Germinal center (tissue), 1 donor: ENCODE data around the gene C16orf86.
"Not testable (repeated sequence)": the region's sequence is repeated elsewhere in the genome, so short reads cannot be mapped to it uniquely, and the experiment has no call there.

Source experiments
- DNase-seq: peaks from one replicate; pipeline ENCODE4 v3.0.0; 2012; ENCODE audit warnings: mixed read lengths, low spot score

C16orf86 gene

DNA sequence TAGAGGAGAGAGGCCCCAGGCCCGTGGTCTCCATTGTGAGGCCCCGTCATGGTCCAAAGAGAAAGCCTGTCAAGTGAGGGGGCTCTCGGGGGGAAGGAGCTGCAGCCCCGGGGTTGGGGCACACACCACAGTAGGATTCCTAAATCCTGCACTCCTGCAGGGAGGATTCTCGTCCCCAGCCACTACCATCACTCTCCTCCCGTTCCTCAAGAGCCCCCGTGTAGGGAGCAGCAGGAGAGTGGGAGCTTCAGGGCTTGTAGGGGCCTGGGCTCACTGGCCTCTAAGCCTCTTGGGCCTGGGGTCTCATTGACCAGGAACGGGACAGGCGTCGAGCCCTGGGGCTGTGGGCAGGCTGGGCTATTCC lies 821 bp downstream of the C16orf86 start:
- no peak for DNase-seq

- DNase-seq = peak; percentile 96
These were observed 1.3 kb downstream of the C16orf86 start for GRCh38 chr16:67667817-67668494.

DNA sequence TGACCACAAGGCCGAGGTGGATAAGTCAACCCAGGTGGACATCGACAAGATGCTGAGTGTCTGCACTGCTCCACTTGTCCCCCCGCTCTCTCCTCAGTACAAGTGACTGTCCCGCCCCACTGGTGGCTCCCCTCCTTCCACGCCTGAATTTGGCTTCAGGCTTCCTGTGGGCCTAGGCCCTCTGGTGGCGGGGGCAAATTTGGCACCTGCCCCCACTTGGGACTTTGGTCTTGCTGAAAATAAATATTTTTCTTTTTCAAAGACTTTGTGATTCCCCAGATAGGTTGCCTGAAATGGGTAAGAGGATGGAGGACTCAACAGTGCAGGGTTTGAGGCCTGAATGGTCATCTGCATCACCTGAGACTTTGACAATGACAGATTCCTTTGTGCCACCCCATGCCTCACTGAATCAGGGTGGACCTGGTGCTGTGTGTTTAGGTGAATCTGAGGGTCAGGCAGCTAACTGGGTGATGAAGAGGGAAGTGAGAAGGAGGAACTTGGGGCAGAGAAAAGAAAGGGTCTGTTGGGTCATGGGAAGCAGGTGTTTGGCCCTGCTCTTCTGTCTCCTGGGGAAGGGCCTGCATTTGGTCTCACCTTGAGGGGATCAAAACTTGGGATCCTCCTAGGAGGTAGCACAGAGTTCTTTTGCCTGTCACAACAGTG lies 2.0 kb downstream of the C16orf86 start:
- peak; percentile 64 for DNase-seq

DNA sequence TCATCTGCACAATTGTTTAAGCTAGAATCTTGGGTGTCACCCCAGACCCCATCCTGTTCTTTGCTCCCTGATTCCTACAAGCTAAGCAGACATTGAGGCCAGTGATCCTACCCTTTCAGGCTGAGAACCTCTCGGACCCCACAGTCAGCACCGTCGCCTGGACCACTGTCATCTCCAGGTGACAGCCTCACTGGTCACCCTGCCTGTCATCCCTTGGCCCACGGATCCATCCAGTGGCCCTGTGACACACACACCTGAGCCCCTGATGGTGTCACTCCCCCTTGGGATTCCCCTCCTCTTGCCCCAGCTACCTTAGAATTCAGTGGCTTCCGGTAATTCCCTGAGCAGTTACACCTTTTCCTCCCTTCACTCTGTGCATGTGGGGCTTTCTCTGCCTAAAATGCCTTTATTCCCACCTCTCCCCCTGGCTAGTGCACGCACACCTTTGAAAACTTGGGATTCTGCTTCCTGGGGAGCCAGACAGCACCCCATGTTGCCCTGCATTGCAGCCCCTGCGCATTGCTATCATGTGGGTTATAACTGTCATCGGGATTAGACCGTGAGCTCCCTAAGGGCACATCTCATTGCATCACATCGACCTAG lies 3.0 kb downstream of the C16orf86 start:
- no peak for DNase-seq

DNA sequence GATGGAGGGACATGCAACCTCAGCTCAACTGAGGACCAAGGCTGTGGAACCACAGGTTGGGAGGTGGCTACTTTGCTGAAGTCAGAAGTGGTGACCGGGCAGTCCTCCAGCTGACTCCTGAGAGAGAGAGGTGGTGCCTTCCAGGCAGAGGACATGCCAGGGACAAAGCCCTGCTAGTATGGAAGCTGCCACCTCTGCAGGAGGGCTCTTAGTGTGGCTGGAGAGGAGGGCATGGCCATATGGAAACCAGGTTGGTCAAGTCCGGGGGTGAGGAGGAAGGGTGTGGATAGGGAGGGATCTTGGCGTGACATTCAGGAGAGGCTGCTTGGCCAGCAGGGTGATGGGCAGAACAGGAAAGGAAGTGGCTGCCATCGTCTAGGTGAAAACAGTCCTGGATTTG lies 5.7 kb downstream of the C16orf86 start:
- DNase-seq = no peak

DNA sequence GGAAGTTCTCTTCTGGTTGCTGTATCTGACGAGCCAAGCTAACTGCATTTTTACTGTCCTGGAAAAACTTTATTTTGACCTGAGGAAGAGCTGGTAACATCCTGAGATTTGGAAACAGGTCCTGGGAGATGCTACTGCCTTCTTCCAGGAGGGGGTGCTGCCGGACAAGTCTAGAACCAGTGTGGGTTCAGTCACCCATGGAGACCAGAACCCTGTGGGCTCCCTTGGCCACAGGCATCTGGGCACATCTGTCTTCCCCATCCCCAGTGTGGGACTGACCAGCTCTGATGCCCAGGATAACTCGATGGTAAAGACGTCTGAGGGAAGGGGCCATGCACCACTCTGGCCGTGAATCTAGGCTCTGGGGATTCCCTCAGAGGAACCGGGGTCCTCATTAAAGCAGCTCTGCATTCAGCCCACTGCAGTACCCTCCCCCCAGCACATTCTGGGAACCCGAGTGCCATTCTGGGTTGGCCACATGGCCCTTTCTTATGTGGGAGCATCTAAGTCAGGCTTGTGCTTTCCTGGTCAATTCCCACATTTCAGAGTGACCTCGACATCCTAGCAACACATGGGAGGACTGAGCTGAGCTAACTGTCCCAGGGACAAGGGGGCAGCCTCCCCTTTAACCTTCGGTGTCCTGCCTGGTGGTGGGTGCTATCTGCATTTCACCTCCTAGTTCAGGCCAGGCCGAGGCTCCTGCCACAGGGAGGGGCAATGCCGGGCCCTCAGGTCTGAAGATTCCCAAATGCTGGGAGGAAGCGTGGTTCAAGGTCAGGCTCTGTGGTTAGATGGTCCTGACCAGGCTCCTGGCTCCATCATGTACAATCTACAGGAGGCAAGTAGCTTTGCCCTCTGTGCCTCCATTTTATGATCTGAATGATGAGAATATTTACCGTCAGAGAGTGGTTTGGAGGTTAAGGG lies 6.4 kb downstream of the C16orf86 start:
- DNase-seq = peak; percentile 86

DNA sequence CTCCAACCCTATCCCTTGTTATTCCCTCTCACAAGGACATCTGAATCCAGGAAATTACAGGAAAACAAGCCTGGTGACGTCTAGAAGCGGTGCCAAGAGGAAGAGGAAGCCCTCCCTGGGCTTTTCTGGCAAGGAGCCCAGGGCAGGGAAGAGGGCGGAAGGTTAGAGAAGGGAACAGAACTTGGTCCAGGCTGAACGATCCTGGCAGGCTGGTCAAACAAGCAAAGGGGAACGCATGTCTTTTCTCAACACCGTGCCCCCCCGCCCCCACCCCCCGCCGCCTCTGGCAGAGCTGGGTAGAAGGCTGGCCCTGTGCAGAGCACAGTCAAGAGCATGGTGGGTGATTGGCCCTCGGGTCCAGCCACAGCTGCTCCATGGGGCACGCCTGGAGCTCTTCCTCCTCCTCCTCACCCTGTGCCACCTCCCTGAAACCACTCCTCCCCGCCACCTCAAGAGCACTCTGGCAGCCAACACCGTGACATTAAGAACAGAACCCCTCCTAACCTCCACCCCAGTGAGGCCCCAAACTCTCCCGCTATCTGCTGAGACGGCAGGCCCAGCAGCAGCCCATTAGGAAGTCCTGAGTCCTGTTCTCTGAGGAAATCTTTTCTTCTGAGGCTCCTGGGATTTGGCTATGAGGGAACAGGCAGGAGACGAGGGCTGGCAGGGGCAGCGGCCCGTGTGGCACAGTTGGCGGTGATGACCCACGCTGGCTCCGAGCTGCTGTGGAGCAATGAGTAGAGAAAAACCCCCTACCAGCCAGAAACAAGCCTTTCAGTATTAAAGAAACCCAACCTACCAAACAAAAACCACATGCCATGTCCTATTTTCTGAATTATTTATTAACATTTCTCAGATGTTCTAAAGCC lies 7.3 kb downstream of the C16orf86 start:
- no peak for DNase-seq

DNA sequence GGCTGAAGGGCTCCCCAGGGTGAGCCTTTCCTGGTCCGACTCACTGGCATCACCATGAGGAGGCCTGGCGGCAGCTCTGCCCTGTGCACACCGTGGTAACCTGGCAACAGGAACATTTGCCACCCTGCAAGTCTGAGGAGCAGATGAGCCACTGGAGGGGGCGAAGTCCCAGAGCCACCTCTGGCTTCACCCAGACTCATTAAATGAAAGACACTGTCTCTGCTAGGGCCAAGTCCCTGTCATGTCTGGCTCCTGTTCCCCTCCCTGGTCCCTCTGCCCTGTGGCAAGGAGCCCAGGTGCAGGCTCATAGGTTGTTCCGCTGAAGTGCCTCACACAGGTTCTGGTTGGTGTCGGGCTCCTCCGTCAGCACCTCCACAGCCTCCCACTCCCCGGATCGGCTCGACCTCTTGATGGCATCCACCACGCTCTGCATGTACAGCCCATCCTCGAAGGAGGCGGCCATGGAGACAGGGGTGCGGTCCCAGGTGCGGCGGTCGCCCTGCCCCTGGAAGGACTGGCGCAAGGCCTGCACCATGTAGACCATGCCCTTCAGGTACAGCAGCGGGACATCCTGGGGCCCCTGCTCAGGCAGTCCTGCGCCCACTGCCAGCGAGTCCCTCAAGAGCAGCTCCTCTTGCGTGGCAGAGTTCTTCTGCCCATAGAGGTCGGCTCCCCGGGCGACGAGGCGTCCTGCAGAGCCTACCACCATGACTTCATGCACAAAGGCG lies 8.4 kb downstream of the C16orf86 start:
- no peak for DNase-seq

GRCh38 chr16:67675579-67675935 lies 8.9 kb downstream of the C16orf86 start:
- DNase-seq = no peak

DNA sequence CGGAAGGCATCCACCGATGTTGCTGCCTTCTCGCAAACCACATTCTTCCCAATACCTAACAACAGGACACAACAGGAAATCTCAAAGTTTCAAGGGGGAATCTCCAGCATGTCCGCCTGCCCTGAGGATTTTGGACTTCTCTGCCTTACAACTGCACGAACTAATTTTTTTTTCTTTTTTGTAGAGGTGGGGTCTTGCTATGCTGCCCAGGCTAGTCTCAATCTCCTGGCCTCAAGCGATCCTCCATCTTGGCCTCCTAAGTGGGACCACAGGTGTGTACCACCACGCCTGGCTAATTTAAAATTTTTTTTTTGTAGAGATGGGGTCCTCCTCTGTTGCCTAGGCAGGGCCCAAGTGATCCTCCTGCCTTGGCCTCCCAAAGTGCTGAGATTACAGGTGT lies 9.4 kb downstream of the C16orf86 start:
- DNase-seq = no peak

DNA sequence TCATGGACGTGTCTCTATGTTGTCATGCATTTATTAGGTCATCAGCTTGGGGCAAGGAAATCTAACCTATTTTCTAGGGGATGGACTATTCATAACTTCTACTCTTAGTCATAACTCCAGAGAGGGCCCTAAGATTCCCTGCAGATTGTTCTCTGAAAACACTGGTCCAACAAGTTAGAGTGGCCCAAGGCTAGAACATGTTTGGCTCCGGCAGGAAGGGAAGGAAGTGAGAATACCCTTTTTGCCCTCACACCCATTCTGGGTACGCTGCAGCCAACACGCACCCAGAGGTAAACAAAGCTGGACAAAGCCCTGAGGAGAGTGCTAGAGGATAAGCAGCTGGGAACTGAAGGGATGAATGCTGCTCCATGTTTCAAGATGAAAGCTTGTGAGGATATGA lies 9.9 kb downstream of the C16orf86 start:
- DNase-seq = no peak

DNA sequence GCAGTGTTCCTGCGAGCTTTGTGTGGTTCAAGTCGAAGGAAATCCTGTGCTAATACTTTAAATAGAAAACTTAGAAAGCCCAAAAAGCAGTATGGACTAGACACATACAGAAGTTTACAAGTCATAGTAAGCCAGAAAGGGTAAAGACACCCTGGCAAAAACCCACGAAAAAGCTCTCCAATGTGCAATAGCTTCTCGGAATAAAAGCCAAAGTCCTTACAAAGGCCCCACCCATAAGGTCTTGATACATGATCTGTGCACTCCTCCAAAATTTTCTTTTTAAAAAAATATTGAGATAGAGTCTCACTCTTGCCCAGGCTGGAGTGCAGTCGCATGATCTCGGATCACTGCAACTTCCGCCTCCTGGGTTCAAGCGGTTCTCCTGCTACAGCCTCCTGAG lies 10.3 kb downstream of the C16orf86 start:
- no peak for DNase-seq

GRCh38 chr16:67677712-67678111 lies 11.1 kb downstream of the C16orf86 start:
- no peak for DNase-seq

GRCh38 chr16:67678354-67679023 lies 11.9 kb downstream of the C16orf86 start:
- DNase-seq = no peak

GRCh38 chr16:67679935-67680897 lies 13.6 kb downstream of the C16orf86 start:
- DNase-seq = no peak

GRCh38 chr16:67683767-67684166 lies 17.2 kb downstream of the C16orf86 start:
- DNase-seq = no peak

GRCh38 chr16:67685388-67686112 lies 18.9 kb downstream of the C16orf86 start:
- DNase-seq = peak; percentile 34

DNA sequence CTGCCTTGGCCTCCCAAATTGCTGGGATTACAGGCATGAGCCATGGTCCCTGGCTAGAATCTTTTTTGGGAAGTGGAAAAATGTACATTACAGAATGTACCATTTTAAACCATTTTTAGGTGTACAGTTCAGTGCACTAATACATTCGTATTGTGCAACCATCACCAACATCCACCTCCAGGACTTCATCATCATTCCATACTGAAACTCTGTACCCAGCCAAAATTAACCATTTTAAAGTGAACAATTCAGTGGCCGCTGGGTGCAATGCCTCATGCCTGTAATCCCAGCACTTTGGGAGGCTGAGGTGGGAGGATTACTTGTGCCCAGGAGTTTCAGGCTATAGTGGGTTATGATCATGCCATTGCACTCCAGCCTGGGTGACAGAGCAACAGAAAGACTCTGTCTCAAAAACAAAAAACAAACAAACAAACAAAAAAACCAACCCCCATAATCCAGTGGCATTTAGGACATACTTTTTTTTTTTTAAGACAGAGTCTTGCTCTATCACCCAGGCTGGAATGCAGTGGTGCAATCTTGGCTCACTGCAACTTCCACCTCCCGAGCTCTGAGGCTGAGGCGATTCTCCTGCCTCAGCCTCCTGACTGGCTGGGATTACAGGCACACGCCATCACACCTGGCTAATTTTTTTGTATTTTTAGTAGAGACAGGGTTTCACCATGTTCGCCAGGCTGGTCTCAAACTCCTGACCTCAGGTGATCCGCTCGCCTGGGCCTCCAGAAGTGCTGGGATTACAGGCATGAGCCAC lies 27.1 kb downstream of the C16orf86 start:
- not testable (repeated sequence) for DNase-seq
